DND-41 (cell line): Measurements from ENCODE around the gene TTYH3.

ENCODE experiments used
- ATAC-seq: fragments of 200-7000 bp; cut with Tn5 transposase; 3 replicates; pipeline ENCODE4 v1.9.1; 2021; ENCODE audit warnings: low read depth; ENCODE audit not compliant: insufficient read depth
- DNase-seq: peaks from one replicate; pipeline ENCODE4 v3.0.0-alpha.2; 2020
- H2AFZ ChIP-seq: 2 replicates; pipeline ENCODE4 v1.6.0; 2012; ENCODE audit warnings: low read depth, low read length
- H3K27ac ChIP-seq: 2 replicates; pipeline ENCODE4 v1.5.1; 2012; ENCODE audit warnings: low read length, inconsistent platforms
- H3K27me3 ChIP-seq: fragments of 200-600 bp; sonication (generic); 2 replicates; pipeline ENCODE4 v1.6.0; 2012; ENCODE audit warnings: low read length, mild to moderate bottlenecking, inconsistent platforms; ENCODE audit not compliant: insufficient read depth, poor library complexity
- H3K36me3 ChIP-seq: 2 replicates; pipeline ENCODE4 v1.5.1; 2012; ENCODE audit warnings: low read length, inconsistent platforms; ENCODE audit not compliant: insufficient read depth
- H3K4me1 ChIP-seq: 2 replicates; pipeline ENCODE4 v1.5.1; 2012; ENCODE audit warnings: mild to moderate bottlenecking, low read length; ENCODE audit not compliant: insufficient read depth
- H3K4me2 ChIP-seq: 2 replicates; pipeline ENCODE4 v1.6.0; 2012; ENCODE audit warnings: mild to moderate bottlenecking, moderate library complexity, low read length, inconsistent platforms; ENCODE audit not compliant: insufficient read depth
- H3K4me3 ChIP-seq, 2 experiments: fragments of 200-600 bp in 1 of 2; shearing (Covaris generic) in 1 of 2; 2 replicates each; pipeline ENCODE4 v1.5.1; 2012 to 2016; ENCODE audit warnings: inconsistent platforms in 2 of 2, low read length in 2 of 2, mild to moderate bottlenecking in 2 of 2, low read depth in 1 of 2, moderate library complexity in 1 of 2
- H3K79me2 ChIP-seq: 2 replicates; pipeline ENCODE4 v1.6.0; 2012; ENCODE audit warnings: low read length, inconsistent platforms; ENCODE audit not compliant: insufficient read depth
- H3K9ac ChIP-seq: 2 replicates; pipeline ENCODE4 v1.6.0; 2012; ENCODE audit warnings: low read depth, mild to moderate bottlenecking, inconsistent platforms, low read length, moderate library complexity
- H3K9me3 ChIP-seq: 2 replicates; pipeline ENCODE4 v1.5.1; 2012; ENCODE audit warnings: low read length, moderate library complexity, mild to moderate bottlenecking, inconsistent platforms; ENCODE audit not compliant: insufficient read depth, severe bottlenecking
- H4K20me1 ChIP-seq: 2 replicates; pipeline ENCODE4 v1.6.0; 2012; ENCODE audit warnings: low read length; ENCODE audit not compliant: insufficient read depth
- CTCF ChIP-seq: IDR thresholded peaks from 2 replicates; pipeline ENCODE4 v1.5.1; 2012; ENCODE audit warnings: borderline replicate concordance, low read length, moderate library complexity, mild to moderate bottlenecking; ENCODE audit not compliant: poor library complexity, severe bottlenecking; ENCODE audit errors: extremely low read depth
- EZH2 ChIP-seq: IDR thresholded peaks from 3 replicates; pipeline ENCODE4 v1.6.1; 2012; ENCODE audit warnings: borderline replicate concordance, low read depth, mild to moderate bottlenecking, moderate library complexity, low read length, inconsistent platforms; ENCODE audit not compliant: severe bottlenecking

The TTYH3 gene

DNA sequence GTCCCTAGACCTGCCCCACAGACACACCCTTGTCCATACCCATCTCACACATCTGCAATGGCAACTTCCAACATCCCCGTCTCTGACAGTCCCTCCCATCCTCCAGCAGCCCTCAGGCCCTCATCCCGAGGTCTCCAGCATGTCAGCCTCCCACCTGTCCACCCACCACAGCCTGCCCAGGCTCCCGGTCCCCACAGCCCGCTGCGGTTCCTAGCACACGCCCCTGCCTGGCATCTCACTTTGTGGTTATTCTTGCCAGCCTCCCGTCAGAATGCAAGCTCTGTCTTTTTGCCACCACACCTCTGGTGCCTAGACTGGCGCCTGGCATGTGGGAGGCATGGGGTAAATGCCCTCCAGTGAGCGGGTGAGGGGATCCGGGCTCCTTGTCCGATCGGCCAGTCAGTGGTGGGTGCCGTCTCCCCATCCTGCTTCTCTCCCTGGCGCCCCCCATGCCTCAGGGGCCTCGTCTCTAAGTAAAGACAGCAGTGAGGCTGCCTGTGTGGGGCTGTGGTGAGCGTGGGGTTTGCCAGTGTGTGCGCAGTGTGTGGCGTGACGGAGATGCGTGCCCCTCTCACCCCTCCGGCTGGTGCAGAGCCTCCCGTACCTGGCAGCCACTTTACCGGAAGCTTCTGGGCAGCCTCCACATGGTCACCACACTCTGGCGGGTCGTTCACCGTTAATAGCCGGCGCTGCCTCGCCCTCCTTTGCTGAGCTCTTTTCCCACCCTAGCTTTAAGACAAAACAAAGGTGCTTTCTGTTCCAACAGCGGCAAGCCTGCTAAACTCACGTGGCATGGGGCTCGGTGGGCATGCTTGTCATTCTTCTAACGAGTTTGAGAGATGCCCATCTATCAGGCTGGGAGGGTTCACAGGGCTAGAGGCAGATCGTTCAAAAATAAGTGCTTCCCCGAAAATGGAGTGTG is 28.5 kb upstream of the TTYH3 start:
- ATAC-seq (no peak), DNase-seq (no peak)
- Histone ChIP-seq H3K27ac (no peak overlapping the region), H3K9me3 (no peaks in the 10 kb centered on the region), H3K79me2 (no peaks in the 10 kb centered on the region), H4K20me1 (peaks cover 4% of the 10 kb centered on the region; the same call in 1 of the 2 replicates), H3K27me3 (no peaks in the 10 kb centered on the region), H2AFZ (no peak overlapping the region), H3K36me3 (peaks cover 4% of the 10 kb centered on the region), H3K9ac (no peak overlapping the region), H3K4me2 (no peak overlapping the region), H3K4me1 (no peaks in the 10 kb centered on the region), H3K4me3 (no peak overlapping the region)
- TF ChIP-seq CTCF: no peak
- TF ChIP-seq EZH2: no peak

GRCh38 chr7:2604608-2605174 is 27.1 kb upstream of the TTYH3 start:
- Histone ChIP-seq H3K79me2 (no peaks in the 10 kb centered on the region), H3K27ac (no peak overlapping the region), H3K36me3 (peaks cover 4% of the 10 kb centered on the region), H3K4me2 (no peak overlapping the region), H2AFZ (no peak overlapping the region), H3K9ac (no peak overlapping the region), H4K20me1 (peaks cover 4% of the 10 kb centered on the region; the same call in 1 of the 2 replicates), H3K4me1 (no peaks in the 10 kb centered on the region), H3K27me3 (no peaks in the 10 kb centered on the region), H3K4me3 (no peak overlapping the region), H3K9me3 (no peaks in the 10 kb centered on the region)
- no peak for ATAC-seq
- no peak for DNase-seq
- TF ChIP-seq EZH2 (no peak), CTCF (no peak)

DNA sequence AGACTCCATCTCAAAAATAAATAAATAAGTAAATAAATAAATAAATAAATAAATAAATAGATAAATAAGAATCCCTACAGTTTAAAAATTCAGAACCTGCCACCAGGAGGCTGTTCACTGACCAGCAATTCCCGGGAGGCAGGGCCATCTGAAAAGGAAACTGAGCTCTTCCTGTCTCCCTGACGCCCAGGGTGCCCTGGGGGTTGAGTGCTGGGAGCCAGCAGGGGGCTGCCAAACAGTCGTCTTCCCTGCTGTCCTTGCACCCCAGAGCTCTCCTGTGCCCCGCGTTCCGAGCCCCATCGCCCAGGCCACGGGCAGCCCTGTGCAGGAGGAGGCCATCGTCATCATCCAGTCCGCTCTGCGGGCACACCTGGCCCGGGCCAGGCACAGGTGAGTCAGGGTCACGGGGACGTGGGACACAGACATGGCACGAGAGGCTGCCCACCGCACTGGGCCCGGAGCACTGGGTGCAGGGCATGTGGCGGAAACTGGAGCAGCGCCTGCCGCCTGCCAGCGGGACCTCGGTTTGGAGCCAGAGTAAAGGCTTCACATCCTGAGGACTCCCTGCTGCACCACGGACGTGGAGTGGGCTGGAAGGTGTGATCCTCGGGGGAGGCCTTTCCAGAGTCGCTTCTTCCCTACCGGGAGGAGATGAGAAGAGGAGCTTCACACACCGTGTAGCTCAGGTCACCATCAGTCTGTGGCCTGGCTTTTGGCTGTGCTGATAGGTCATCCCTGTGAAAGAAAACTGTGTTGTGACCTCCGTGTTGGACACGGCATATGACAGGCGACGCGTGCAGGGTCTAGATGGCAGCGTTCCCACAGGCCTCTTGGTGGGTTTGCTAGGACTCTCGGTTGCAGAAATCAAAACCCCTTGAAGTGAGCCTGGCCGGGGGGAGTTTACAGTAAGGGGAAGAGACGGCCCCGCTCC is 25.9 kb upstream of the TTYH3 start:
- Histone ChIP-seq H2AFZ (no peak overlapping the region), H3K36me3 (peaks cover 1% of the 10 kb centered on the region), H3K79me2 (no peaks in the 10 kb centered on the region), H3K4me1 (no peaks in the 10 kb centered on the region), H3K4me3 (no peak overlapping the region), H3K4me2 (no peak overlapping the region), H4K20me1 (peaks cover 4% of the 10 kb centered on the region; the same call in 1 of the 2 replicates), H3K27me3 (no peaks in the 10 kb centered on the region), H3K27ac (no peak overlapping the region), H3K9me3 (no peaks in the 10 kb centered on the region), H3K9ac (no peak overlapping the region)
- DNase-seq (no peak), ATAC-seq (no peak)
- no peak for TF ChIP-seq EZH2
